ENCODE data around the gene RBM48. TPM values are rescaled to one million over a fixed set of nuclear protein-coding genes. Genes with fewer than 3 reads are reported as not detected.

The RBM48 gene
- total and polyA plus RNA-seq, 2 of the 13 experiments (the other 11 are each of a cell fraction or from before 2014, with no cell fraction given): 7.2 to 12.2 TPM

GRCh38 chr7:92528188-92528957 lies at the start of gene RBM48, which contains the start of gene PEX1 (continued):
- TF ChIP-seq AFF4 (CRISPR knock-in tag; IDR thresholded peaks at IDR 0.05) (no peak), ZC3H4 (CRISPR knock-in tag; IDR thresholded peaks at IDR 0.05; ENCODE audit: borderline replicate concordance) (no peak), EHMT2 (IDR thresholded peaks at IDR 0.05; ENCODE audit: borderline replicate concordance, low read depth, low read length) (no peak), ZNF326 (CRISPR knock-in tag; IDR thresholded peaks at IDR 0.05; ENCODE audit: borderline replicate concordance) (no peak), MIER3 (CRISPR knock-in tag; IDR thresholded peaks at IDR 0.05; ENCODE audit: borderline replicate concordance) (peak; percentile 68; the same call in 1 of the 2 replicates), KLF12 (CRISPR knock-in tag; IDR thresholded peaks at IDR 0.05; ENCODE audit: borderline replicate concordance) (peak; percentile 71; the same call in 1 of the 2 replicates), TCF7 (IDR thresholded peaks at IDR 0.05; ENCODE audit: low read depth) (peak; percentile 57), HMG20B (CRISPR knock-in tag; conservative IDR thresholded peaks at IDR 0.05) (no peak), ZNF496 (CRISPR knock-in tag; IDR thresholded peaks at IDR 0.05; ENCODE audit: insufficient replicate concordance) (no peak), ZNF670 (CRISPR knock-in tag; IDR thresholded peaks at IDR 0.05; ENCODE audit: borderline replicate concordance) (no peak; the same call in none of the 2 replicates), SMARCE1 (IDR thresholded peaks at IDR 0.05; ENCODE audit: borderline replicate concordance) (no peak), NFE2L2 (IDR thresholded peaks at IDR 0.05; ENCODE audit: low read length) (no peak), XRCC5 (optimal IDR thresholded peaks at IDR 0.05; ENCODE audit: low read length) (peak; percentile 84), ZBTB21 (CRISPR knock-in tag; IDR thresholded peaks at IDR 0.05) (no peak), POLR2G (IDR thresholded peaks at IDR 0.05; ENCODE audit: low read depth, low read length) (peak; percentile 92), MLXIP (CRISPR knock-in tag; IDR thresholded peaks at IDR 0.05; ENCODE audit: borderline replicate concordance) (no peak), NFKBIZ (CRISPR knock-in tag; IDR thresholded peaks at IDR 0.05) (no peak), ZNF552 (CRISPR knock-in tag; IDR thresholded peaks at IDR 0.05; ENCODE audit: borderline replicate concordance) (no peak)
- TF ChIP-seq, protein P1, sequence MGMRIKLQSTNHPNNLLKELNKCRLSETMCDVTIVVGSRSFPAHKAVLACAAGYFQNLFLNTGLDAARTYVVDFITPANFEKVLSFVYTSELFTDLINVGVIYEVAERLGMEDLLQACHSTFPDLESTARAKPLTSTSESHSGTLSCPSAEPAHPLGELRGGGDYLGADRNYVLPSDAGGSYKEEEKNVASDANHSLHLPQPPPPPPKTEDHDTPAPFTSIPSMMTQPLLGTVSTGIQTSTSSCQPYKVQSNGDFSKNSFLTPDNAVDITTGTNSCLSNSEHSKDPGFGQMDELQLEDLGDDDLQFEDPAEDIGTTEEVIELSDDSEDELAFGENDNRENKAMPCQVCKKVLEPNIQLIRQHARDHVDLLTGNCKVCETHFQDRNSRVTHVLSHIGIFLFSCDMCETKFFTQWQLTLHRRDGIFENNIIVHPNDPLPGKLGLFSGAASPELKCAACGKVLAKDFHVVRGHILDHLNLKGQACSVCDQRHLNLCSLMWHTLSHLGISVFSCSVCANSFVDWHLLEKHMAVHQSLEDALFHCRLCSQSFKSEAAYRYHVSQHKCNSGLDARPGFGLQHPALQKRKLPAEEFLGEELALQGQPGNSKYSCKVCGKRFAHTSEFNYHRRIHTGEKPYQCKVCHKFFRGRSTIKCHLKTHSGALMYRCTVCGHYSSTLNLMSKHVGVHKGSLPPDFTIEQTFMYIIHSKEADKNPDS (CRISPR knock-in tag; IDR thresholded peaks at IDR 0.05): no peak
